H9 (cell line): ENCODE results near the gene ZFAND3. TPM values are rescaled to one million over a fixed set of nuclear protein-coding genes. Genes with fewer than 3 reads are reported as not detected.

Experiments
- DNase-seq: peaks from one replicate; pipeline ENCODE4 v3.0.0-alpha.2; 2017
- H2AFZ ChIP-seq: one replicate; pipeline ENCODE4 v1.6.1; 2013; ENCODE audit warnings: mild to moderate bottlenecking, low read length, control low read depth, moderate library complexity
- H2AK5ac ChIP-seq: 2 replicates; pipeline ENCODE4 v1.6.1; 2013; ENCODE audit warnings: low read length, control low read depth, mixed read lengths; ENCODE audit not compliant: insufficient read length
- H2BK120ac ChIP-seq: one replicate; pipeline ENCODE4 v1.6.1; 2013; ENCODE audit warnings: low read depth, mild to moderate bottlenecking, low read length, control low read depth, inconsistent platforms; ENCODE audit not compliant: poor library complexity, severe bottlenecking
- H2BK12ac ChIP-seq: 2 replicates; pipeline ENCODE4 v1.6.1; 2013; ENCODE audit warnings: low read length, control low read depth, mixed read lengths, low read depth; ENCODE audit not compliant: insufficient read length
- H2BK15ac ChIP-seq: 2 replicates; pipeline ENCODE4 v1.6.1; 2013; ENCODE audit warnings: low read depth, low read length, control low read depth
- H2BK20ac ChIP-seq: one replicate; pipeline ENCODE4 v1.6.1; 2013; ENCODE audit warnings: low read depth, mild to moderate bottlenecking, low read length, control low read depth, inconsistent platforms; ENCODE audit not compliant: poor library complexity, severe bottlenecking
- H2BK5ac ChIP-seq: 2 replicates; pipeline ENCODE4 v1.6.1; 2013; ENCODE audit warnings: low read length, control low read depth, mixed read lengths; ENCODE audit not compliant: insufficient read length
- H3K14ac ChIP-seq: 2 replicates; pipeline ENCODE4 v1.6.1; 2013; ENCODE audit warnings: low read length, control low read depth; ENCODE audit not compliant: insufficient read depth
- H3K18ac ChIP-seq: 2 replicates; pipeline ENCODE4 v1.6.1; 2013; ENCODE audit warnings: low read depth, mild to moderate bottlenecking, mixed read lengths, low read length, control low read depth; ENCODE audit not compliant: insufficient read length
- H3K23ac ChIP-seq: 2 replicates; pipeline ENCODE4 v1.6.1; 2013; ENCODE audit warnings: low read length, control low read depth, mixed read lengths, low read depth; ENCODE audit not compliant: insufficient read length
- H3K23me2 ChIP-seq: 2 replicates; pipeline ENCODE4 v1.6.1; 2013; ENCODE audit warnings: low read depth, mild to moderate bottlenecking, mixed read lengths, low read length, control low read depth; ENCODE audit not compliant: insufficient read length, poor library complexity, severe bottlenecking
- H3K27ac ChIP-seq: 2 replicates; pipeline ENCODE4 v1.5.1; 2013; ENCODE audit warnings: low read length, control low read depth, mixed read lengths, low read depth; ENCODE audit not compliant: insufficient read length
- H3K27me3 ChIP-seq: 2 replicates; pipeline ENCODE4 v1.6.1; 2013; ENCODE audit warnings: low read length, control low read depth, inconsistent platforms; ENCODE audit not compliant: insufficient read depth
- H3K4ac ChIP-seq: 2 replicates; pipeline ENCODE4 v1.6.1; 2013; ENCODE audit warnings: low read depth, mild to moderate bottlenecking, control low read depth, inconsistent platforms, low read length, moderate library complexity
- H3K4me1 ChIP-seq: 2 replicates; pipeline ENCODE4 v1.6.1; 2013; ENCODE audit warnings: low read length, control low read depth, inconsistent platforms; ENCODE audit not compliant: insufficient read depth
- H3K4me2 ChIP-seq: 2 replicates; pipeline ENCODE4 v1.6.1; 2013; ENCODE audit warnings: low read length, control low read depth, mixed read lengths; ENCODE audit not compliant: insufficient read length, insufficient read depth
- H3K56ac ChIP-seq: 2 replicates; pipeline ENCODE4 v1.6.1; 2013; ENCODE audit warnings: low read depth, mild to moderate bottlenecking, mixed read lengths, low read length, control low read depth; ENCODE audit not compliant: insufficient read length
- H3K79me1 ChIP-seq: 2 replicates; pipeline ENCODE4 v1.6.1; 2013; ENCODE audit warnings: low read depth, mild to moderate bottlenecking, moderate library complexity, low read length, control low read depth, inconsistent platforms; ENCODE audit not compliant: insufficient read depth, poor library complexity, severe bottlenecking
- H3K79me2 ChIP-seq: 2 replicates; pipeline ENCODE4 v1.6.1; 2013; ENCODE audit warnings: low read length, control low read depth, inconsistent platforms; ENCODE audit not compliant: insufficient read depth
- H3K9ac ChIP-seq: 2 replicates; pipeline ENCODE4 v1.6.1; 2013; ENCODE audit warnings: low read length, control low read depth, mixed read lengths; ENCODE audit not compliant: insufficient read length; ENCODE audit errors: extremely low read depth
- H3K9me3 ChIP-seq: one replicate; pipeline ENCODE4 v1.6.1; 2013; ENCODE audit warnings: low read depth, low read length, inconsistent platforms; ENCODE audit not compliant: control insufficient read depth
- H3T11ph ChIP-seq: one replicate; pipeline ENCODE4 v1.6.1; 2013; ENCODE audit warnings: mild to moderate bottlenecking, low read length, control low read depth, inconsistent platforms
- H4K20me1 ChIP-seq: one replicate; pipeline ENCODE4 v1.6.1; 2013; ENCODE audit not compliant: control insufficient read depth, insufficient read length, insufficient read depth
- H4K5ac ChIP-seq: 2 replicates; pipeline ENCODE4 v1.6.1; 2013; ENCODE audit warnings: low read depth, mild to moderate bottlenecking, mixed read lengths, low read length, control low read depth; ENCODE audit not compliant: insufficient read length
- H4K8ac ChIP-seq: replicated peaks from 2 replicates; pipeline ENCODE4 v1.6.1; 2013; ENCODE audit warnings: low read length, control low read depth, mixed read lengths, low read depth; ENCODE audit not compliant: insufficient read length
- H4K91ac ChIP-seq: 2 replicates; pipeline ENCODE4 v1.6.1; 2013; ENCODE audit warnings: low read depth, mild to moderate bottlenecking, moderate library complexity, mixed read lengths, low read length, control low read depth; ENCODE audit not compliant: insufficient read length
- H3K27ac Mint-ChIP-seq, 3 experiments: 2 replicates in 2 of 3; 3 replicates in 1 of 3; pipeline ENCODE4 v1.8.0; 2020 to 2021; ENCODE audit warnings: mixed read lengths in 3 of 3, mild to moderate bottlenecking in 1 of 3, moderate library complexity in 1 of 3
- H3K27me3 Mint-ChIP-seq: 2 replicates; pipeline ENCODE4 v1.8.0; 2021; ENCODE audit warnings: low read depth, mild to moderate bottlenecking, moderate library complexity, mixed read lengths
- H3K36me3 Mint-ChIP-seq, 3 experiments: 2 replicates in 2 of 3; 3 replicates in 1 of 3; pipeline ENCODE4 v1.8.0; 2020 to 2021; ENCODE audit warnings: low read depth in 3 of 3, mixed read lengths in 3 of 3; ENCODE audit not compliant: insufficient read depth in 1 of 3
- H3K4me1 Mint-ChIP-seq, 2 experiments: 2 replicates each; pipeline ENCODE4 v1.8.0; 2020; ENCODE audit warnings: mixed read lengths in 2 of 2
- H3K4me3 Mint-ChIP-seq, 2 experiments: 2 replicates in 1 of 2; 3 replicates in 1 of 2; pipeline ENCODE4 v1.8.0; 2020 to 2021; ENCODE audit warnings: mild to moderate bottlenecking in 2 of 2, mixed read lengths in 2 of 2, moderate library complexity in 1 of 2
- H3K9me3 Mint-ChIP-seq, 2 experiments: 2 replicates in 1 of 2; 3 replicates in 1 of 2; pipeline ENCODE4 v1.8.0; 2020; ENCODE audit warnings: mild to moderate bottlenecking in 2 of 2, mixed read lengths in 2 of 2, moderate library complexity in 1 of 2
- CTCF ChIP-seq: fragments of 200-600 bp; sonication (generic); conservative IDR thresholded peaks from 3 replicates; pipeline ENCODE4 v1.8.0; 2021; ENCODE audit warnings: antibody characterized with exemption, mild to moderate bottlenecking
- WGBS: extraction: QIAGEN DNeasy Blood & Tissue Kit; methylation state at CpG from one replicate; pipeline ENCODE4 v1.1.7; 2013; ENCODE audit warnings: missing lambda C conversion rate, low lambda C conversion rate, mixed read lengths; ENCODE audit not compliant: insufficient read length; ENCODE audit errors: extremely low coverage; 5-methylcytosine and 5-hydroxymethylcytosine counted together
- total RNA-seq: library from RNA; stranded (reverse); gene quantifications from 2 replicates; pipeline ENCODE4 v1.2.1, GENCODE V29; 2021

ZFAND3 gene
- total RNA-seq, 1 experiment from 2014 or later: 57.7 TPM

- no peak for TF ChIP-seq CTCF
- Histone ChIP-seq H3T11ph (no peak overlapping the region), H3K4me1 (peaks cover 6% of the 10 kb centered on the region; the same call in 1 of the 2 replicates), H3K79me2 (no peaks in the 10 kb centered on the region), H2BK15ac (no peak overlapping the region), H2AFZ (no peak overlapping the region), H3K23ac (no peak overlapping the region), H3K14ac (no peak overlapping the region), H2BK5ac (no peak overlapping the region), H4K91ac (no peak overlapping the region), H3K9me3 (no peaks in the 10 kb centered on the region), H3K56ac (no peak overlapping the region), H2BK20ac (no peak overlapping the region), H3K27me3 (no peaks in the 10 kb centered on the region), H4K20me1 (no peaks in the 10 kb centered on the region), H4K5ac (no peak overlapping the region), H2BK12ac (no peak overlapping the region), H3K27ac (no peak overlapping the region), H3K4ac (no peak overlapping the region), H3K23me2 (no peaks in the 10 kb centered on the region), H3K9ac (no peak overlapping the region), H2AK5ac (no peak overlapping the region), H3K18ac (no peak overlapping the region), H2BK120ac (no peak overlapping the region), H3K79me1 (no peaks in the 10 kb centered on the region), H3K4me2 (no peak overlapping the region), H4K8ac (no peak overlapping the region)
- Mint-ChIP-seq H3K4me1 (peaks cover 25 to 34% of the 10 kb centered on the region in 2 experiments), H3K4me3 (no peak overlapping the region), H3K27ac (no peak overlapping the region), H3K9me3 (peaks cover 0 to 2% of the 10 kb centered on the region in 2 experiments; a peak in 2 of 5 replicates), H3K27me3 (no peaks in the 10 kb centered on the region), H3K36me3 (peaks cover 0 to 3% (median 0%) of the 10 kb centered on the region in 3 experiments; a peak in 2 of 7 replicates)
- DNase-seq: no peak
- WGBS: no CpG with 5 or more reads among the region's 1 CpG
These were observed 214.0 kb downstream of the ZFAND3 start for GRCh38 chr6:38033442-38033982.
